Hepatocyte (in vitro differentiated cells): ENCODE data around the gene FCMR. TPM values are rescaled to one million over a fixed set of nuclear protein-coding genes. Genes with fewer than 3 reads are reported as not detected.
A peak's percentile ranks its signal among the peaks of the same experiment; 100 is the strongest.
"Not testable (repeated sequence)": the region's sequence is repeated elsewhere in the genome, so short reads cannot be mapped to it uniquely, and the experiment has no call there.

Source experiments
- DNase-seq: peaks from one replicate; pipeline ENCODE4 v3.0.0-alpha.2; 2016; ENCODE audit warnings: low spot score
- H2AFZ ChIP-seq: fragments of 200-600 bp; sonication (generic); 2 replicates; pipeline ENCODE4 v1.6.0; 2016; ENCODE audit warnings: antibody characterized with exemption, mild to moderate bottlenecking
- H3K27ac ChIP-seq: fragments of 200-600 bp; sonication (generic); 2 replicates; pipeline ENCODE4 v1.5.1; 2016; ENCODE audit warnings: mild to moderate bottlenecking
- H3K27me3 ChIP-seq: fragments of 200-600 bp; sonication (generic); 2 replicates; pipeline ENCODE4 v1.6.1; 2016
- H3K36me3 ChIP-seq: fragments of 200-600 bp; sonication (generic); replicated peaks from 2 replicates; pipeline ENCODE4 v1.5.1; 2016; ENCODE audit warnings: low read depth; ENCODE audit not compliant: insufficient read depth
- H3K4me1 ChIP-seq: fragments of 200-600 bp; sonication (generic); 2 replicates; pipeline ENCODE4 v1.5.1; 2016; ENCODE audit warnings: mild to moderate bottlenecking, moderate library complexity; ENCODE audit not compliant: insufficient read depth
- H3K4me2 ChIP-seq: fragments of 200-600 bp; sonication (generic); 2 replicates; pipeline ENCODE4 v1.6.0; 2016
- H3K4me3 ChIP-seq: fragments of 200-600 bp; sonication (generic); 2 replicates; pipeline ENCODE4 v1.5.1; 2016; ENCODE audit warnings: mild to moderate bottlenecking
- H3K79me2 ChIP-seq: fragments of 200-600 bp; sonication (generic); 2 replicates; pipeline ENCODE4 v1.6.0; 2017; ENCODE audit warnings: mild to moderate bottlenecking
- H3K9me2 ChIP-seq: fragments of 200-600 bp; sonication (generic); replicated peaks from 2 replicates; pipeline ENCODE4 v1.6.0; 2017; ENCODE audit warnings: mild to moderate bottlenecking; ENCODE audit not compliant: insufficient read depth
- H3K9me3 ChIP-seq: fragments of 200-600 bp; sonication (generic); 2 replicates; pipeline ENCODE4 v1.5.1; 2016; ENCODE audit warnings: low read depth, mild to moderate bottlenecking
- H4K20me1 ChIP-seq: fragments of 200-600 bp; sonication (generic); 2 replicates; pipeline ENCODE4 v1.6.0; 2016; ENCODE audit warnings: mild to moderate bottlenecking; ENCODE audit not compliant: insufficient read depth, poor library complexity, severe bottlenecking
- EZH2 ChIP-seq: fragments of 200-600 bp; sonication (generic); IDR thresholded peaks from 2 replicates; pipeline ENCODE4 v1.6.1; 2016; ENCODE audit warnings: antibody characterized with exemption, mild to moderate bottlenecking, borderline replicate concordance
- EZH2phosphoT487 ChIP-seq: fragments of 200-600 bp; sonication (generic); IDR thresholded peaks from one replicate; pipeline ENCODE4 v1.6.1; 2018; ENCODE audit warnings: antibody characterized with exemption, mild to moderate bottlenecking, low read depth, moderate library complexity; ENCODE audit not compliant: unreplicated experiment, severe bottlenecking
- WGBS: methylation state at CpG from one replicate; pipeline ENCODE4 v1.1.6; 2016; ENCODE audit warnings: low lambda C conversion rate; ENCODE audit errors: missing lambda C conversion rate; 5-methylcytosine and 5-hydroxymethylcytosine counted together
- polyA plus RNA-seq: library from polyadenylated mRNA; unstranded; fragments of >200 nt; fragmentation: Nextera tagmentation; extraction: Ambion mirVana; gene quantifications from 2 replicates; pipeline ENCODE4 v1.2.1, GENCODE V29; 2016
- total RNA-seq: library from RNA; depleted of rRNA; stranded (reverse); fragments of >200 nt; gene quantifications from 2 replicates; pipeline ENCODE4 v1.2.3, GENCODE V29; 2014
- TF ChIP-seq, protein P1 (sequence below): fragments of 200-600 bp; sonication (generic); IDR thresholded peaks from 2 replicates; pipeline ENCODE4 v1.5.1; 2016; ENCODE audit warnings: antibody characterized with exemption, mild to moderate bottlenecking; ENCODE audit not compliant: poor library complexity

Gene FCMR
- total and polyA plus RNA-seq, 2 experiments from 2014 or later = 0.71 to 0.97 TPM

DNA sequence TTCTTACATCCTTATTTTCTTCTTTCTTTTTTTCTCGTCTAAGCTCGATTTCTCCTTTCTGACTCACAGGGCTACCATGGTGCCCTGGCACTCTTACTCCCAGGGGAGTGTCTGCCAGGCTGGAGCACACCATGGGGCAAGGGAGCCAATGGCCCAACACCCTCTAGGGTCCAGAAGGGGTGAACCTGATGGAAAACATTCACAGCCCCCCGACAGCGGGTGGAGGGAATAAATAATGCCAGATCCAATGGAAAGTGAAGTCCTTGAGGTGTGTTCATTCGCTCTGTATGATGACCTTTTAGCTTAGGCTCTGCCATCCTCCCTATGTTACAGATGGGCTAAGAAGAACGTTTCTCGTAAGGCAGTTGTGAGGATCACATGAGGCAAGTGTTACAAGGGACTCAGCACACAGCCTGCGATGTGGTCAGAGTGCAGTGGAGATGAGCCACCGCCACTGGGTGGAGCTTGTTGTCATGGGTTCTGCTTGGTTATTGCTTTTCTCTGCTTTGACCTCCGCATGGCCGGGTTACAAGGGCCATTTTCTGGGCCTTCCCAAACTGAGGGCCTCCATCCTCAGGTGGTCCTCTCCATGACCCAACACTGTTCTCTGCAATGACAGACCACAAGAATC, 3.5 kb upstream of the FCMR start:
- Histone ChIP-seq H3K27me3 (no peaks in the 10 kb centered on the region), H3K9me3 (no peaks in the 10 kb centered on the region), H4K20me1 (no peaks in the 10 kb centered on the region), H3K27ac (no peak overlapping the region), H3K36me3 (no peaks in the 10 kb centered on the region), H3K79me2 (no peaks in the 10 kb centered on the region), H2AFZ (no peak overlapping the region), H3K4me1 (no peaks in the 10 kb centered on the region), H3K4me2 (no peak overlapping the region), H3K9me2 (no peaks in the 10 kb centered on the region), H3K4me3 (no peak overlapping the region)
- TF ChIP-seq EZH2 (no peak), EZH2phosphoT487 (no peak)
- TF ChIP-seq, protein P1, sequence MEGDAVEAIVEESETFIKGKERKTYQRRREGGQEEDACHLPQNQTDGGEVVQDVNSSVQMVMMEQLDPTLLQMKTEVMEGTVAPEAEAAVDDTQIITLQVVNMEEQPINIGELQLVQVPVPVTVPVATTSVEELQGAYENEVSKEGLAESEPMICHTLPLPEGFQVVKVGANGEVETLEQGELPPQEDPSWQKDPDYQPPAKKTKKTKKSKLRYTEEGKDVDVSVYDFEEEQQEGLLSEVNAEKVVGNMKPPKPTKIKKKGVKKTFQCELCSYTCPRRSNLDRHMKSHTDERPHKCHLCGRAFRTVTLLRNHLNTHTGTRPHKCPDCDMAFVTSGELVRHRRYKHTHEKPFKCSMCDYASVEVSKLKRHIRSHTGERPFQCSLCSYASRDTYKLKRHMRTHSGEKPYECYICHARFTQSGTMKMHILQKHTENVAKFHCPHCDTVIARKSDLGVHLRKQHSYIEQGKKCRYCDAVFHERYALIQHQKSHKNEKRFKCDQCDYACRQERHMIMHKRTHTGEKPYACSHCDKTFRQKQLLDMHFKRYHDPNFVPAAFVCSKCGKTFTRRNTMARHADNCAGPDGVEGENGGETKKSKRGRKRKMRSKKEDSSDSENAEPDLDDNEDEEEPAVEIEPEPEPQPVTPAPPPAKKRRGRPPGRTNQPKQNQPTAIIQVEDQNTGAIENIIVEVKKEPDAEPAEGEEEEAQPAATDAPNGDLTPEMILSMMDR = no peak
- 87% methylated on average over 11 of the region's 11 CpGs for WGBS
- DNase-seq = peak; percentile 47

DNA sequence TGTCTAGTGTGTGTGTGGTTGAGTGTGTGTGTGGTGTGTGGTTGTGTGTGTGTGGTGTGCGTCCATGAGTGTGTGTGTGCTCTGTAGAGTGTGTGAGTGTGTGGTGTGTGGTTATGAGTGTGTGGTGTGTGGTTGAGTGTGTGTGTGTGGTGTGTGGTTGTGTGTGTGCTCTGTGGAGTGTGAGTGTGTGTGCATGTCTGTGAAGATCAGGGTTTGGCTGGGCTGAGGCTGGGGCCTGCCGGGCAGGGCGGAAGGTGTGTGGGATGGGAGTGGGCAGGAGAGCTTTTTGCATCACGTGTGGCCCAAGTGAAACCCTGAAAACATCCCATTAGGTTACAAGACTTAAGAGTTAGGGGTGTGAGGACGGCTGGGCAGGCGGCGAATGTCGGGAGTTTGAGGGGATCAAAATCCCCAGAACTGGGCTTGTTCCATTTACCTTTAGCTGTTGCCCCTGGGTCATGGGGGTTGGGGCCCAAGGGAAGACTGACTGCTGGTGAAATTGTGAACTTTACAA, 2.9 kb upstream of the FCMR start:
- no peaks in the 10 kb centered on the region for H3K4me1 ChIP-seq
- WGBS = 84% methylated on average over 8 of the region's 8 CpGs
- H3K27ac ChIP-seq = no peak overlapping the region

DNA sequence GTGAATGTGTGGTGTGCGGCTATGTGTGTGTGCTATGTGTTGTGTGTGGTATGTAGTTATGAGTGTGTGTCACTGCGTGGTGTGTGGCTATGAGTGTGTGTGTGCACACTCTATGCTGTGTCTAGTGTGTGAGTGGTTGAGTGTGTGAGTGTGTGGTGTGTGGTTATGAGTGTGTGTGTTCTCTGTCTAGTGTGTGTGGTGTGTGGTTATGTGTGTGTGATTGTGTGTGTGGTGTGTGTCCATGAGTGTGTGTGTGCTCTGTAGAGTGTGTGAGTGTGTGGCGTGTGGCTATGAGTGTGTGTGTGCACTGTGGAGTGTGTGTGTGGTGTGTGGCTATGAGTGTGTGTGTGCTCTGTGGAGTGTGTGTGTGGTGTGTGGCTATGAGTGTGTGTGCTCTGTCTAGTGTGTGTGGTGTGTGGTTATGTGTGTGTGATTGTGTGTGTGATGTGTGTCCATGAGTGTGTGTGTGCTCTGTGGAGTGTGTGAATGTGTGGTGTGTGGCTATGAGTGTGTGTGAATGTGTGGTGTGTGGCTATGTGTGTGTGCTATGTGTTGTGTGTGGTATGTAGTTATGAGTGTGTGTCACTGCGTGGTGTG, 2.3 kb upstream of the FCMR start:
- H4K20me1 ChIP-seq, DNase-seq, H3K79me2 ChIP-seq, H3K9me2 ChIP-seq, H2AFZ ChIP-seq, H3K4me3 ChIP-seq, H3K4me2 ChIP-seq, H3K9me3 ChIP-seq, H3K36me3 ChIP-seq, H3K4me1 ChIP-seq, H3K27me3 ChIP-seq, H3K27ac ChIP-seq: not testable (repeated sequence)
- 97% methylated on average over 4 of the region's 4 CpGs for whole genome bisulfite sequencing

More for the DNA sequence above, 2.9 kb upstream of the FCMR start:
- H3K4me3 ChIP-seq = no peak overlapping the region
- no peaks in the 10 kb centered on the region for H3K27me3 ChIP-seq
- DNase-seq = no peak
- no peaks in the 10 kb centered on the region for H3K36me3 ChIP-seq
- no peaks in the 10 kb centered on the region for H3K9me2 ChIP-seq
- H4K20me1 ChIP-seq = no peaks in the 10 kb centered on the region
- H3K79me2 ChIP-seq = no peaks in the 10 kb centered on the region
- no peak overlapping the region for H3K4me2 ChIP-seq
- TF ChIP-seq EZH2 (no peak), EZH2phosphoT487 (no peak)
- TF ChIP-seq, protein P1 = no peak
- H2AFZ ChIP-seq = no peak overlapping the region
- no peaks in the 10 kb centered on the region for H3K9me3 ChIP-seq
